SK-N-MC (cell line): ENCODE data around the gene RRM2.

Source experiments
- EZH2 ChIP-seq: fragments of 200-600 bp; sonication (generic); IDR thresholded peaks from one replicate; pipeline ENCODE4 v1.6.1; 2017; ENCODE audit warnings: antibody characterized with exemption
- POLR2AphosphoS5 ChIP-seq: IDR thresholded peaks from 2 replicates; pipeline ENCODE4 v1.6.1; 2012; ENCODE audit warnings: mild to moderate bottlenecking, low read depth, low read length, borderline replicate concordance

DNA sequence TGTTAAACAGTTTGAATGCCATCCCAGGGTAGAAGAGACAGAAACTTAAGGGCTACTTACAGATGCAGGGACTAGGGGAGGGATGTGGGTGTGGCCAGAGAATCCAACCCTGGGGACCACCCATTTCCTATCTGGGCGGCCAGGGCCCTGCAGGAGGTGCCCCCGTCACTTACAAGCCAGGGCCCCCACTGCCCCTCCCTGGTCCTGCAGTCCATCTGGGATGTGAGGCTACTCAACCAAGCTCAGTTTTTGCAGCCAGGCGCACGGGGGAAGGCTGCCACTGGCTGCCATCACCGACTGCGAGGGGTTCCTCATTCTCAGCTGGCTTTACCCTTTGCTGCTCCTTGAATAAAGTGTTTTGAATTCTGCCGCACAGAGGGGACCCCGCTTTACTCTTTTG, 42.1 kb downstream of the RRM2 start:
- TF ChIP-seq POLR2AphosphoS5, result no peak
- no peak for TF ChIP-seq EZH2
